Parathyroid adenoma (tissue), 2 donors: ENCODE results near the gene ATOH7.

ENCODE experiments used
- H2AFZ ChIP-seq: fragments of 300-600 bp; sonication (generic); one replicate; pipeline ENCODE4 v1.7.0; 2017; ENCODE audit warnings: antibody characterized with exemption, mild to moderate bottlenecking
- H3K27ac ChIP-seq: fragments of 300-600 bp; sonication (generic); one replicate; pipeline ENCODE4 v1.7.0; 2017
- H3K27me3 ChIP-seq: fragments of 300-600 bp; sonication (generic); one replicate; pipeline ENCODE4 v1.7.0; 2017; ENCODE audit warnings: low read length; ENCODE audit not compliant: control insufficient read depth, insufficient read depth
- H3K36me3 ChIP-seq: fragments of 300-600 bp; sonication (generic); one replicate; pipeline ENCODE4 v1.7.0; 2017; ENCODE audit warnings: low read length; ENCODE audit not compliant: control insufficient read depth, insufficient read depth
- H3K4me1 ChIP-seq: fragments of 300-600 bp; sonication (generic); one replicate; pipeline ENCODE4 v1.7.0; 2017; ENCODE audit warnings: control low read depth
- H3K4me2 ChIP-seq: fragments of 300-600 bp; sonication (generic); one replicate; pipeline ENCODE4 v1.7.0; 2017; ENCODE audit warnings: low read length
- H3K4me3 ChIP-seq: fragments of 300-600 bp; sonication (generic); one replicate; pipeline ENCODE4 v1.7.0; 2017; ENCODE audit warnings: low read depth, low read length
- H3K79me2 ChIP-seq: fragments of 300-600 bp; sonication (generic); one replicate; pipeline ENCODE4 v1.7.0; 2017; ENCODE audit warnings: control low read depth
- H3K9ac ChIP-seq: fragments of 300-600 bp; sonication (generic); one replicate; pipeline ENCODE4 v1.7.0; 2017; ENCODE audit warnings: mild to moderate bottlenecking
- H3K9me3 ChIP-seq: fragments of 300-600 bp; sonication (generic); one replicate; pipeline ENCODE4 v1.7.0; 2017; ENCODE audit warnings: low read length; ENCODE audit not compliant: control insufficient read depth
- CTCF ChIP-seq: fragments of 300-600 bp; sonication (generic); IDR thresholded peaks from one replicate; pipeline ENCODE4 v1.7.0; 2017; ENCODE audit warnings: antibody characterized with exemption, mild to moderate bottlenecking
- donor health status: primary hyperparathyroidism.

Gene ATOH7

DNA sequence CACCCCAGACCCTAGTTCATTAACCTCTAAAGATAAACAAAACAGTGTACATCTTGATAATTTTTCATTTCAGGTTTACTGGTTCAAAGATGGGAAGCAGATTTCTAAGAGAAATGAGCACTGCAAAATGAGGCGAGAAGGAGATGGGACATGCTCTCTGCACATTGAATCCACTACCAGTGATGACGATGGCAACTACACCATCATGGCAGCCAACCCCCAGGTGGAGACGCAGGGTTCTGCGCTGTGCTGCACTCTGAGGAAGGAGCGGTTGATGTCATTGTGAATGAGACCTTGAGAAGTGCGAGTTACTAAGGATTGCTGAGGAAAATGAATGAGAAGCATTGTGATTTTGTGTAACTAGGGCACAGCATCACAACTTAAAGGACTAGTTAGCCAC lies 37.6 kb downstream of the ATOH7 start:
- peak overlapping the region; percentile 15 for H2AFZ ChIP-seq
- H3K4me3 ChIP-seq, result no peak overlapping the region
- H3K79me2 ChIP-seq, result no peaks in the 10 kb centered on the region
- H3K27me3 ChIP-seq, result no peaks in the 10 kb centered on the region
- no peak for TF ChIP-seq CTCF
- no peaks in the 10 kb centered on the region for H3K36me3 ChIP-seq
- H3K9me3 ChIP-seq, result no peaks in the 10 kb centered on the region
- H3K4me2 ChIP-seq, result no peak overlapping the region
- H3K4me1 ChIP-seq, result peaks cover 3% of the 10 kb centered on the region
- no peak overlapping the region for H3K9ac ChIP-seq
- no peak overlapping the region for H3K27ac ChIP-seq

DNA sequence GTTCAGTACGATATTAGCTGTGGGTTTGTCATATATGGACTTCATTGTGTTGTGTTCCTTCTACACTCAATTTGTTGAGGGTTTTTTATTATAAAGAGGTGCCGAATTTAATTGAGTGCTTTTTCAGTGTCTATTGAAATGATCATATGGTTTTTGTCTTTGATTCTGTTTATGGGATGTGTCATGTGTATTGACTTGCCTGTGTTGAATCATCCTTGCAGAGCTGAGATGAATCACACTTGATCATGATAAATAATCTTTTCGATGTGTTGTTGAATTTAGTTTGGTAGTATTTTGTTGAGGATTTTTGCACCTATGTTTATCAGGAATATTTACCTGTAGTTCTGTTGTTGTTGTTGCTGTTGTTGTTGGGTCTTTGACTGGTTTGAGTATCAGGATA lies 39.8 kb downstream of the ATOH7 start:
- TF ChIP-seq CTCF, result no peak
- Histone ChIP-seq H3K27ac (no peak overlapping the region), H3K4me1 (peaks cover 3% of the 10 kb centered on the region), H3K4me2 (no peak overlapping the region), H3K27me3 (no peaks in the 10 kb centered on the region), H3K79me2 (no peaks in the 10 kb centered on the region), H3K4me3 (no peak overlapping the region), H3K9ac (no peak overlapping the region), H2AFZ (no peak overlapping the region), H3K9me3 (no peaks in the 10 kb centered on the region), H3K36me3 (no peaks in the 10 kb centered on the region)

DNA sequence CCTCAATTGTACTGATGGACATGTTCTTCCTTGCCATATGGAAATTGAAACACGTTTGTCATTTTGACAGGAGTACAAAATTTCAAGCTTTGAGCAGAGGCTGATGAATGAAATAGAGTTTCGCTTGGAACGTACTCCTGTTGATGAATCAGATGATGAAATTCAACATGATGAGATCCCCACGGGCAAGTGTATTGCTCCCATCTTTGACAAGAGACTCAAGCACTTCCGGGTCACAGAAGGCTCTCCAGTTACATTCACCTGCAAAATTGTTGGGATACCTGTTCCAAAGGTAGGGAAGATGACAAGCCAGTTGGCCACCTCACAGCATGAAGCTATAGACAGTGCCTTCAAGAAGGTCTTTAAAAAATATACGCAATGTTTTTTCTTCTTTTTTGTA lies 43.1 kb downstream of the ATOH7 start:
- no peak overlapping the region for H3K9ac ChIP-seq

DNA sequence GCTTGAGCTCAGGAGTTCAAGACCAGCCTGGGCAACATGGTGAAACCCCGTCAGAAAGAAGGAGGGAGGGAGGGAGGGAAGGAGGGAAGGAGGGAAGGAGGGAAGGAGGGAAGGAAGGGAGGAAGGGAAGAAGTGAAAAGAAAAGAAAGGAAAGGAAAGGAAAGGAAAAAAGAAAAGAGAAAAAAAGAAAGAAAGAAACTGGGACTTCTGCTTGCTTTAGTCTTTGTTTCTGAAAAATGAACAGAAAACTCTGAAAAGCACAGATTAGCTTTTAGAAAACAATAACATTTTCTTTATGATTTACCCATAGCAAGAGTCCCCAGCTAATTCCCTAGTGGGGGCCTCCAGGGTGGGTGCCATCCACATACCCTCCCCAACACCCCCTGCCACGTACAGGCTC lies 46.8 kb downstream of the ATOH7 start:
- no peak for TF ChIP-seq CTCF
- no peaks in the 10 kb centered on the region for H3K9me3 ChIP-seq

More for the DNA sequence above, 43.1 kb downstream of the ATOH7 start:
- Histone ChIP-seq H3K4me1 (peaks cover 3% of the 10 kb centered on the region), H3K79me2 (no peaks in the 10 kb centered on the region), H2AFZ (no peak overlapping the region), H3K36me3 (no peaks in the 10 kb centered on the region), H3K9me3 (no peaks in the 10 kb centered on the region), H3K4me3 (no peak overlapping the region), H3K27me3 (no peaks in the 10 kb centered on the region), H3K27ac (no peak overlapping the region), H3K4me2 (no peak overlapping the region)
- no peak for TF ChIP-seq CTCF

GRCh38 chr10:68184546-68184945 lies 47.4 kb downstream of the ATOH7 start:
- no peak overlapping the region for H3K4me2 ChIP-seq
- H3K9me3 ChIP-seq, result no peaks in the 10 kb centered on the region
- H3K9ac ChIP-seq, result no peak overlapping the region
- no peaks in the 10 kb centered on the region for H3K4me1 ChIP-seq
- no peak for TF ChIP-seq CTCF
- no peak overlapping the region for H3K4me3 ChIP-seq
- H3K27me3 ChIP-seq, result no peaks in the 10 kb centered on the region
- no peaks in the 10 kb centered on the region for H3K36me3 ChIP-seq
- H2AFZ ChIP-seq, result no peak overlapping the region
- no peaks in the 10 kb centered on the region for H3K79me2 ChIP-seq
- H3K27ac ChIP-seq, result no peak overlapping the region

More for the DNA sequence above, 46.8 kb downstream of the ATOH7 start:
- Histone ChIP-seq H3K4me2 (no peak overlapping the region), H2AFZ (no peak overlapping the region), H3K27ac (no peak overlapping the region), H3K79me2 (no peaks in the 10 kb centered on the region), H3K4me1 (no peaks in the 10 kb centered on the region), H3K9ac (no peak overlapping the region), H3K36me3 (no peaks in the 10 kb centered on the region), H3K27me3 (no peaks in the 10 kb centered on the region), H3K4me3 (no peak overlapping the region)
